A549 treated with AZD2906 at 1 μM for 4 hours (cell line): Measurements from ENCODE around the gene ASPM. TPM values are rescaled to one million over a fixed set of nuclear protein-coding genes. Genes with fewer than 3 reads are reported as not detected.

Experiments used
- total RNA-seq: library from RNA; stranded (reverse); fragments of 200-300 nt; extraction: Qiagen RNA extraction; gene quantifications from 5 replicates; pipeline ENCODE4 v1.2.3, GENCODE V29; 2022

ASPM gene
- 17.6 to 22.5 TPM (median 20.6 TPM) in 5 replicates for total RNA-seq

GRCh38 chr1:197146101-197147095 is at the start of gene ASPM:
ASPM (minus strand) TSS chr1:197146669; CDS start chr1:197146437, 232 bp downstream.

GRCh38 chr1:197066719-197067456 is 79.6 kb downstream of the ASPM start, which contains the start of gene F13B:
F13B (minus strand) TSS chr1:197067260; CDS start chr1:197067223, 37 bp downstream.

Other genes starting within 250 kb of the ASPM start
- not detected in 5 replicates for gene CFHR2, start 202.9 kb downstream of the ASPM start, total RNA-seq
- gene CFHR5, start 169.1 kb downstream of the ASPM start, total RNA-seq, result not detected in 5 replicates
- 0.05 to 0.08 TPM (median 0.07 TPM) in 3 of 5 replicates, not detected in the others for gene F13B, start 79.4 kb downstream of the ASPM start, total RNA-seq
- 2.2 to 3.3 TPM (median 3.0 TPM) in 5 replicates for gene ZBTB41, start 54.6 kb upstream of the ASPM start, total RNA-seq
- not detected in 5 replicates for gene CRB1, start 121.6 kb upstream of the ASPM start, total RNA-seq